Stimulated activated effector memory CD8-positive, alpha-beta T cell treated with anti-CD3 and anti-CD28 coated beads, Interleukin-12 subunit alpha, Interleukin-12 subunit beta, amount 100 ng/mL, for 72 hours (primary cell): Measurements from ENCODE around the gene CNST.
"Not testable (repeated sequence)": the region's sequence is repeated elsewhere in the genome, so short reads cannot be mapped to it uniquely, and the experiment has no call there.

Experiments
- ATAC-seq: fragments of 150-1000 bp; cut with Tn5 transposase; 2 replicates; pipeline ENCODE4 v1.10.0; 2021
- DNase-seq, 2 donors: peaks; one replicate each; pipeline ENCODE4 v3.0.0; 2021 to 2022; ENCODE audit warnings: low spot score in 2 of 2
- H3K27ac Mint-ChIP-seq: one replicate; pipeline ENCODE4 v1.8.0; 2022; ENCODE audit warnings: mild to moderate bottlenecking, mixed read lengths
- H3K36me3 Mint-ChIP-seq: one replicate; pipeline ENCODE4 v1.8.0; 2022; ENCODE audit warnings: mild to moderate bottlenecking, mixed read lengths
- H3K4me1 Mint-ChIP-seq: one replicate; pipeline ENCODE4 v1.8.0; 2022; ENCODE audit warnings: mixed read lengths
- H3K4me3 Mint-ChIP-seq: one replicate; pipeline ENCODE4 v1.8.0; 2022; ENCODE audit warnings: mild to moderate bottlenecking, mixed read lengths
- H3K9me3 Mint-ChIP-seq: one replicate; pipeline ENCODE4 v1.8.0; 2022; ENCODE audit warnings: mixed read lengths

CNST gene

DNA sequence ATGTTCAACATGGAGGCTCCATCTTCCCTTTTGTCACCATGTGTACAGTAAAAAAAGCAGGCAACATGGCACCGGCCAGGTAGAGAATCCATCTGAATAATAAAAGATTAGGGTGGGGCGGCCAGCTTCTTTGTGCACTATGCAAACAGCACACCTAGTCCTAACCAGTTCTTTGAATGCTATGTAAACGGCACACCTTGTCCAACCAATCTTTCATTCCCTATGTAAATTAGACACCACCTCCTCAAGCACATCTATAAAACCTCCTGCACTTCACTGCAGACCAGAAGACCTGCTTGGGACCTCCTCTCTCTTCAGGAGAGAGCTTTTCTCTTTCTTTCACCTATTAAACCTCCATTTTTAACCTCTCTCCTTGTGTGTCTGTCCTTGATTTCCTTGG is 28.4 kb upstream of the CNST start:
- Mint-ChIP-seq H3K4me3 (no peak overlapping the region), H3K4me1 (no peaks in the 10 kb centered on the region), H3K36me3 (peaks cover 33% of the 10 kb centered on the region), H3K27ac (no peak overlapping the region), H3K9me3 (no peaks in the 10 kb centered on the region)
- DNase-seq (no peak), ATAC-seq (no peak)

DNA sequence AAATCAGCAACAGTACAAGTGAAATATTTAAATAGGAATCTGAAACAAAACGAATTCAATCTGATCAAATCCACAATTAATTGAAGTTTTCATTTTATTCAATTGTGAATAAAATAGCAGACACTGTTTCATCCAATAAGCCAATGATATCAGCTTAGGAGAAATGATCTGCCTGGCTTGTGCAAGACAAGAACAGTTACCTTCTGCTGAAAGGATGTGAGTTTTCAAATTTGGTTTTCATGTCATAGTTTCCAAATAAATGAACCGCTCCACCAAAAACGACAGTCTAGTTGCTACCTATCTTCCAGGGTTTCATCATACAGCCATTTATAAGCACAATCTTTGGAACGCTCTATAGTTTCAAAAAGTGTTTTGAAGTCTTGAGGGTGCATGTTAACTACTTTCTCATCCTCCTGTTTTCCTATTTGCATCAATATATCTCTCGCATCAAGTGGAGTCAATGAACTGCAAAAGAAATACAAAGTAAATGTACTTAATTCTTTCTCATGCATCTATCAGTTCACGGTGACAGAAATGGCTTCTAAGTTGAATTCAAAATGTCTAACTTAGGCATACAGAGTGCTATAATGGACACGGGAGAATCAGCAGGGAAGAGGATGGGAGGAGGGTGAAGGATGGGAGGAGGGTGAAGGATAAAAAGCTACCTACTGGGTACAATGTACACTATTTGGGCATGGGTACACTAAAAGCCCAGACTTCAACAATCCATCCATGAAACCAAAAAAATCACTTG is 25.3 kb upstream of the CNST start:
- DNase-seq (no peak), ATAC-seq (no peak)
- Mint-ChIP-seq H3K4me1 (no peaks in the 10 kb centered on the region), H3K36me3 (peaks cover 63% of the 10 kb centered on the region), H3K9me3 (no peaks in the 10 kb centered on the region), H3K4me3 (no peak overlapping the region), H3K27ac (no peak overlapping the region)

DNA sequence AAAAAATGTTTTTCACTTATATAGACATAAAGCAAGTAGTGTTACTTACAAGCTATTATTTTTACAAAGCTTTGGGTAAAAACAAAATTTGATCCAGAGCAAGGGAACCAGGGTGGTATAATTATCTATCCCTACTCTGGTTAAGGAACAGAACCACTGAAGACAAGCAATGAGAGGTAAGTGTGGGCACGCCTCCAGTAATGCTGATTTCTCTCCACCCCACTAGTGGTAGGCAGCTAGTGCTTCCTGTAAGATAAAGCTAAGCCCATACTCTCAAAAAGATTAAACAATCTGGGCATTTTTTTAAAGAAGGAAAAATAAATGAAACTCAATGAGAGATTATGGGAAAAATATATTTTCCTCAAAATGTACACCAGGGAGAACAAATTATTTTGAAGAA is 22.3 kb upstream of the CNST start:
- ATAC-seq, result no peak
- Mint-ChIP-seq H3K36me3 (peaks cover 94% of the 10 kb centered on the region), H3K4me3 (no peak overlapping the region), H3K27ac (no peak overlapping the region), H3K4me1 (no peaks in the 10 kb centered on the region), H3K9me3 (no peaks in the 10 kb centered on the region)
- no peak for DNase-seq

DNA sequence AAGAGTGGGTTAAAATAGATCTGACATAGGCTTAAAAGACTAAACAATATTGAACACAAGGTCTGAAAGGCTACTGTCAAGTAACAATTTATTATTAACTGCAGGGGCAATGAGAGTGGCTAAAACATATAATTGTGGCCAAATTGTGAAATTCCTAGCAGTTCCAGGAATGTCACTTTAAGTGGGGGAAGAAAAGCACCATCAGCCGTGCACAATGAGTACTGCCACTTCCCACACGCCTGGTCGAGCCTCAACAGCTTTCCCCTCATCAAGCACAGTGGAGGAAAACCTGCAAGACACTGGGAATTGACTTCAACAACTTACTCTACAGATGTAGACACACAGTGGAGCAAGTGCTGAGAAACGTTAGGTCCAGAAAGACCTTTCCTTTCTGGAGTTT is 16.6 kb upstream of the CNST start:
- no peak overlapping the region for H3K4me3 Mint-ChIP-seq
- DNase-seq, result no peak
- ATAC-seq, result no peak
- no peaks in the 10 kb centered on the region for H3K9me3 Mint-ChIP-seq
- peaks cover 96% of the 10 kb centered on the region for H3K36me3 Mint-ChIP-seq
- no peaks in the 10 kb centered on the region for H3K4me1 Mint-ChIP-seq
- no peak overlapping the region for H3K27ac Mint-ChIP-seq

DNA sequence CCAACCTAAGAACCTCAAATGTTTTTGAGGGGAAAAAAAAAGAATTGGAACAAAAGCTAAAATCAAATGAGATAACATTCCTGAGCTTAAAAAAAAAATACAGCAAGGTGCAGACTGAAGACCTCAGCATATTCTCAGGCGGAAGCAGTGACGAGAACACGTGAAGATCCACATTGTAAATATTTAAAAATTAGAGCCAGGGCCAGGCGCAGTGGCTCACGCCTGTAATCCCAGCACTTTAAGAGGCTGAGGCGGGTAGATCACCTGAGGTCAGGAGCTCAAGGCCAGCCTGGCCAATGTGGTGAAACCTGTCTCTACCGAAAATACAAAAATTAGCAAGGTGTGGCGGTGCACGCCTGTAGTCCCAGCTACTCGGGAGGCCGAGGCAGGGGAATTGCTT is 15.9 kb upstream of the CNST start:
- DNase-seq (no peak), ATAC-seq (no peak)
- Mint-ChIP-seq H3K27ac (no peak overlapping the region), H3K4me1 (no peaks in the 10 kb centered on the region), H3K36me3 (peaks cover 96% of the 10 kb centered on the region), H3K4me3 (no peak overlapping the region), H3K9me3 (no peaks in the 10 kb centered on the region)

DNA sequence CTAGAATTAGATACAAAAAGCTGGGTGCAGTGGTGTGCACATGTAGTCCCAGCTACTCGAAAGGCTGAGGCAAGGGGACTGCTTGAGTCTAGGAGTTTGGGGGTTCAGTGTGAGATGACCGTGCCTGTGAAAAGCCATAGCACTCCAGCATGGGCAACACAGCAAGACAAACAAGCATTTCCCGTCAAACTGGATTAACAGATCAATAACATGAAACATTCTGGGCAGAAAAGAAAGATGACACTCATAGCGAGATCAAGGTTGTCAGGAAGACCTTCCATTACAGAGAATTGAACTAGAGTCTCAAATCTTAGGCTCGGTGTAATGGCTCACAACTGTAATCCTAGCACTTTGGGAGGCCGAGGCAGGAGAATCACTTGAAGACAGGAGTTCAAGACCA is 14.1 kb upstream of the CNST start:
- ATAC-seq (no peak), DNase-seq (no peak)
- H3K27ac Mint-ChIP-seq, result no peak overlapping the region
- H3K4me1 Mint-ChIP-seq, result no peaks in the 10 kb centered on the region
- H3K4me3 Mint-ChIP-seq, result no peak overlapping the region
- H3K9me3 Mint-ChIP-seq, result no peaks in the 10 kb centered on the region
- peaks cover 96% of the 10 kb centered on the region for H3K36me3 Mint-ChIP-seq

DNA sequence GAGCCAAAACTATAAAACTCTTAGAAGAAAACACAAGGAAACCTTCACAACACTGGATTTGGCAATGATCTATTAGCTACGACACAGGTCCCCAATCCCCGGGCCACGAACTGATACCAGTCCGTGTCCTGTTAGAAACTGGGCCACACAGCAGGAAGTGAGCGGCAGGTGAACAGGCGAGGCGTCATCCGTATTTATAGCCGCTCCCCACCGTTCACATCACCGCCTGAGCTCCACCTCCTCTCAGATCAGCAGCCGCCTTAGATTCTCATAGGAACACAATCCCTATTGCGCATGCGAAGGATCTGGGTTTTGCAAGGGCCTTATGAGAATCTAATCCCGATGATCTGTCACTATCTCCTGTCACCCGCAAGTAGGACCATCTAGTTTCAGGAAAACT is 12.1 kb upstream of the CNST start:
- no peaks in the 10 kb centered on the region for H3K9me3 Mint-ChIP-seq
- H3K36me3 Mint-ChIP-seq, result peaks cover 95% of the 10 kb centered on the region
- no peak overlapping the region for H3K4me3 Mint-ChIP-seq
- DNase-seq, result no peak
- ATAC-seq, result no peak
- H3K4me1 Mint-ChIP-seq, result peaks cover 2% of the 10 kb centered on the region
- no peak overlapping the region for H3K27ac Mint-ChIP-seq

DNA sequence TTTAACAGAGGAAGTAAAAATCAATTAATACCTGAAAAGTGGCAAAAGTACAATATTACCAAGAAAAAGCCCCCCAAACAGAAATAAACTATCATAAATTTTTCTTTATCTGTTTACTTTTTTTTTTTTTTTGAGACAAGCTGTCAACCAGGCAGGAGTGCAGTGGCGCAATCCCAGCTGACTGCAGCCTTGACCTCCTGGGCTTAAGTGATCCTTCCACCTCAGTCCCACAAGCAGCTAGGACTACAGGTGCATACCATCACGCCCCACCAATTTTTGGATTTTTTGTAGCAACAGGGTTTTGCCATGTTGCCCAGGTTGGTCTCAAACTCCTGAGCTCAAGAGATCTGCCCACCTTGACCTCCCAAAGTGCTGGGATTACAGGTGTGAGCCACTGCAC is 8.2 kb upstream of the CNST start:
- Mint-ChIP-seq H3K4me3 (no peak overlapping the region), H3K4me1 (peaks cover 7% of the 10 kb centered on the region), H3K36me3 (peaks cover 92% of the 10 kb centered on the region), H3K9me3 (no peaks in the 10 kb centered on the region), H3K27ac (peak overlapping the region; percentile 61)
- ATAC-seq (no peak), DNase-seq (no peak)

DNA sequence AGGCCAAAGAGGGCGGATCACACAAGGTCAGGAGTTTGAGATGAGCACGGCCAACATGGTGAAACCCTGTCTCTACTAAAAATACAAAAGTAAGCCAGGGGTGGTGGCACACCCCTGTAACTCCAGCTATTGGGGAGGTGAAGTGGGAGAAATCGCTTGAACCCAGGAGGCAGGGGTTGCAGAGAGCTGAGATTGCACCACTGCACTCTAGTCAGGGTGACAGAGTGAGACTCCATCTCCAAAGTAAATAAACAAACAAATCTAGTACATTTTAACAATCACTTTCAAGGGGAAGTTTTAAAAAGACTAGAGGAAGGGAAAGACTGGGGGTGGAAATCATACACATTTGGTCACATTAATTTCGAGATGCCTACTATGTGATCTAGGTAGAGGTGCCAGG is 6.9 kb upstream of the CNST start:
- Mint-ChIP-seq H3K4me1 (peaks cover 7% of the 10 kb centered on the region), H3K36me3 (peaks cover 94% of the 10 kb centered on the region), H3K9me3 (no peaks in the 10 kb centered on the region), H3K4me3 (no peak overlapping the region), H3K27ac (peak overlapping the region; percentile 61)
- DNase-seq, result no peak
- ATAC-seq, result no peak

DNA sequence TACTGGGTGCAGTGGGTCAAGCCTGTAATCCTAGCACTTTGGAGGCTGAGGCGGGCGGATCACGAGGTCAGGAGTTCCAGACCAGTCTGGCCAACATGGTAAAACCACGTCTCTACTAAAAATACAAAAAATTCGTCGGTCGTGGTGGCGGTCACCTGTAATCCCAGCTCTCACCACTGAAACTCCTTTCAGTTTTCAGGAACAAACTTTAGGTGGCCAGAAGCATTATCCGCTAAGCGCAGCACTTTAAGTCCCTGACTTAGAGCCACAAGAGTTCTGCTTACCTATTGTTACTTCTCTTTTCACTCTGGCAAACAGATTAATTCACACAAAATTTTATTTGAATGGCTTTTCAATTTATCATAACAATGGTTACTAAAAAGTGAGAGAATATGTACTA is 5.4 kb upstream of the CNST start:
- not testable (repeated sequence) for DNase-seq, H3K9me3 Mint-ChIP-seq, H3K4me3 Mint-ChIP-seq, H3K27ac Mint-ChIP-seq, ATAC-seq
- Mint-ChIP-seq H3K4me1 (peaks cover 15% of the 10 kb centered on the region), H3K36me3 (peaks cover 96% of the 10 kb centered on the region)

DNA sequence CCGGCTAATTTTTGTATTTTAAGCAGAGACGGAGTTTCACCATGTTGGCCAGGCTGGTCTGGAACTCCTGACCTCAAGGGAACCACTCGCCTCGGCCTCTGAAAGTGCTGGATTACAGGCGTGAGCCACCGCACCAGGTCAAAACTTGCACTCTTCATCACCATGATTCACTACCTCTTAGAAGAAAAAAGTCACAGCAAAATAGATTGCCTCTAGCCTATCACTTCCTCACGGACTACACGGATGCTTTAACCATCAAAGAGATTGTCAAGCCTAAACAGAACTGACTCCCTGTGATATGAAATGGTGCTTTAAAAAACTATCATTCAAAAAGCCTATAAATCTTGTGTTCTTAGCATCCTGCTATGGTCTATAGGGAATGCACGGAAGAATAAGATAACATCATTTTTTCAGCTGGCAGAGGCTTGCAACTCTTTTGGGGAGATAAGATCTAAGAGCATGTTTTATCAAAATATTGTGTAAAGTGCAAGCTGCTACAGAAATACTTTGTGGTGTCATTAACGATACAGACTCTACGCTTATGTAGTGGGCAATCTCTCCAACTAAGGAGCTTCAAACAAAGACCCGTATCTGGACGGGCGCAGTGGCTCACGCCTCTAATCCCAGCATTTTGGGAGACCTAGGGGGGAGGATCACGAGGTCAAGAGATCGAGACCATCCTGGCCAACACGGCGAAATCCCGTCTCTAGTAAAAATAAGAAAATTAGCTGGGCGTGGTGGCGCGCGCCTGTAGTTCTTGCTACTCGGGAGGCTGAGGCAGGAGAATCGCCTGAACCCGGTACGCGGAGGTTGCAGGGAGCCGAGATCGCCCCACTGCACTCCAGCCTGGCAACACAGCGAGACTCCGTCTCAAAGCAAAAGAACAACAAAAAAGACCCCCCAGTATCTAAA is 1.2 kb upstream of the CNST start:
- ATAC-seq, result no peak
- Mint-ChIP-seq H3K4me1 (peaks cover 27% of the 10 kb centered on the region), H3K9me3 (no peaks in the 10 kb centered on the region), H3K36me3 (peaks cover 68% of the 10 kb centered on the region), H3K27ac (peak overlapping the region; percentile 95), H3K4me3 (peak overlapping the region; percentile 91)
- DNase-seq, result no peak

DNA sequence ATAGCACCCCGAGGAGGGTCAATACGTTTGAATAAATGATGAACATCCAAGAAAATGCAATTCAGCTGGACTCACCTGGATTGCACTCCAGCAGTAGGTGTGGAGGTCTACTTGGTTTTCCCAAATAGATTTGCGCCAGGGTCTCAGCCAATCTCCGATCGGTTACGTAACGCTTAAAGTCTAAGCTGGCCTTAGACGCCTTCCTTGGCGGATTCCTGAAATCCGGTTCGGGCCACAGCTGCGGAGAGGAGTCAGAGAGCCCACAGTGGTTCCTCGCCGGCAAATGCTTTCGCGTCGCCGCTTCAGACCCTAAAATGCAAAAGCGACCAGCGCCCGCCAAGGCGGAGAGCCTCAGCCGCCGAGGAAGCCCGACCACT is 517 bp upstream of the CNST start:
- peaks cover 33% of the 10 kb centered on the region for H3K4me1 Mint-ChIP-seq
- H3K27ac Mint-ChIP-seq, result peak overlapping the region; percentile 95
- peak overlapping the region; percentile 91 for H3K4me3 Mint-ChIP-seq
- ATAC-seq (no peak), DNase-seq (no peak)
- H3K36me3 Mint-ChIP-seq, result peaks cover 62% of the 10 kb centered on the region
- H3K9me3 Mint-ChIP-seq, result no peaks in the 10 kb centered on the region

DNA sequence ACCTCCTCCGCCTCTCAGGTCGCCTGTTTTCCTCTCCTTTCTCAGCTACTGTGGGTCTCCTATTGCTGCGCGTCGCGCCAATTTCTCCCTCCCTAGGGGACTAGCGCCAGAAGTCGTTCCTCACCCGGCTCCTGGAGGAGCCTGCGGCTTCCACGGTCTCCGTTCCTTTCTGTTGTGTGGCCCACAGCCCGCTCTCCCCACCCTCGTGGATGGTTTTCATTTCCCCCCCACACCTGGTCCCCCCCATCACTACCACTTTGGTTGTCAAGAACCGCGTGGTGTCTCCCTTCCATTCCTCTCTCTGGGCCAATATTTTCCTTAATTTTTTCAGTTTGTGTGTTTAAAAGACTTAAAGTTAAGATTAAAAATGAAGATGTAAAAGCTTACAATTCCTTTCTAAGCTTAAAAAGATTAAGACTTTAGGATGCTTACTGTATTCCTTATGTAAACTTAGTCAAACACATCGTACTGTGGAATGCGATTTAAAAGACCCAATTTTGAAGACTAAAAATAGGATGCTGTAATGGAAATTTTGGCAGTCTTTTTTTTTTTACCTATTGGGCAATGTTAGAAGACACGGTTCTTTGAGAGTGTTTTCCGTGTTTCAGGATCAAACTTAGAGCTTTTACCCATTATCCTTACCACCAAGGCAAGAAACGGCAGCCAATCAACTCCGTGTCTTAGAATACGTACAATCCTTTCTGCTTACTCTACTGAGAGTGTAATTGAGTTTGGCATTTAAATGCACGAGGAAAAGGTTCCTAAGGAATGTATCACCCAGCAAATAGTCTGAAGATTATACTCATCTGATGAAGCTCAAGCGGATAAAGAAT is 773 bp downstream of the CNST start:
- Mint-ChIP-seq H3K36me3 (peaks cover 52% of the 10 kb centered on the region), H3K9me3 (no peaks in the 10 kb centered on the region), H3K4me3 (peak overlapping the region; percentile 91), H3K27ac (peak overlapping the region; percentile 95), H3K4me1 (peaks cover 39% of the 10 kb centered on the region)
- no peak for DNase-seq
- ATAC-seq, result peak; percentile 20

DNA sequence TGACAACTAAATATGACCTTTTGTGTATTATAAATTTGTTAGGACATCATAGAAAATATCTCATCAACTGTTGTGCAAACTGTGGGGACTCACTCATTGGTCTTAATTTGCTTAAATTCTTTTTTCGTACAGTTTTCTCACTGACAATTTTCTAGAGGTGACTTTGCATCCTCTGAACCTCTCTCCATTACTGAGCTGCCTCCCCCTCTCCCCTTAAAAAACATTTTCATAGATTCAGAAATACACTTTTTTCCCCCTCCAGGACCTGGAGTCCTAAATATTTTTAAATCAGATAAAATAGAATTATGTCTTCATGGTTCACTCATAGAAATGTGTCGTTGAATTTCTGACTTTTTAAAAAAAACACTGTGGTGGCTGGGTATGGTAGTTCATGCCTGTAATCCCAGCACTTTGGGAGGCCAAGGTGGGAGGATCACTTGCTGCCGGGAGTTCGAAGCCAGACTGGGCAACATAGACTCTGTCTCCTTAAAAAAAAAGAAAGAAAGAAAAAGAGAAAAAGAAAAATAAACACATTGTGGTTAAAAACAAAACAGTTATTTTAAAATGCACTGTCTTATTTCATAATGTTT is 1.5 kb downstream of the CNST start:
- H3K4me1 Mint-ChIP-seq, result peaks cover 39% of the 10 kb centered on the region
- no peak for DNase-seq

More for the DNA sequence above, 1.5 kb downstream of the CNST start:
- no peaks in the 10 kb centered on the region for H3K9me3 Mint-ChIP-seq
- H3K27ac Mint-ChIP-seq, result peak overlapping the region; percentile 95
- H3K4me3 Mint-ChIP-seq, result peak overlapping the region; percentile 91
- peaks cover 45% of the 10 kb centered on the region for H3K36me3 Mint-ChIP-seq
- ATAC-seq, result no peak
